Measurements from ENCODE around the gene UBE2R2. TPM values are rescaled to one million over a fixed set of nuclear protein-coding genes. Genes with fewer than 3 reads are reported as not detected.
"Not testable (repeated sequence)": the region's sequence is repeated elsewhere in the genome, so short reads cannot be mapped to it uniquely, and the experiment has no call there.

UBE2R2 gene
- 10 to 100 TPM; 24.6 to 33.6 (median 28.8) TPM for total RNA-seq

DNA sequence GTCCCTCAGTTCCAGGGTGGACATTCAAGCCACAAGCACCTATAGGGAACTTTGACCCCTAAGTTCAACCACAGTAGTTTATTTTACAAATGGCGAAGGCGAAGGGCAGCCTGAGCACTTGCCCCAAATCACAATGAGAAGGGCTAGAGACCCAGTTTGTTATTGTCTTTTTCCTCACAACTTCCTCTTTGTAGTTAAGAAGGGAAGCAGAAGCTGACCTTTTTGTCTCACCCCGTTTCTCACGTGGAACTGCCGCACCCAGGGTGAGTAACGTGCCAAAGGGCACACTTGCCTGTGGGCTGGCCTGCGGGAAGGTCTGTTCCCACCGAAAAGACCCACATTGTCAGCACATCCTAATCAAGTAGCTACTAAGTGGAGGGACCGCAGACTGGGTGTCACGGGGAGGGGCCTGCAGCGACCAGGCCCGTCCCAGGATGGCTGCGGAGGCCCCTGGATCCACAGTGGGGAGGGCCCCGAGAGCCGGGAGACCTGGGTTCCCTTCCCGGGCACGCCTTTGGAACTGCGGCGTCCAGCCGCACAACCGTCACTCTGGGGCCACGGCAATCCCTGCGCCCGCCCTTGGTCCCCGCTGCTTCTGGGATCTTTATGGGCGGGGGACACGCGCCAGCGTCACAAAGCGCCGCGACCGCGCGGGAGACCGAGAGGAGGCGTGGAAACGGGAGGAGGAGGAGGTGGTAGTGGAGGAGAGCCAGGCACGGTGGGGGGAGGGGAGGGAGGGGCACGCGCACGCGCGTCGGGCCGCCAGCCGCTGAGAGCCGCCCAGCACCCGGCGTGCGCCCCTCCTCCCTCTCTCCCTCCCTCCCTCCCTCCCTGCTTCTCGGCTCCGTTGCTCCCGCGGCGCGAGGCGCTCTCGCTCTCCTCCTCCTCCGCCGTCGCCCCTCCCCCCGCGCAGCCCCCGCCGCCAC is at the start of gene UBE2R2:
TSS of gene UBE2R2 (plus strand) at position 834 of the 926 bp plus-strand sequence. CDS start 598 bp downstream, outside the sequence.
- 7 to 21% methylated on average over 6 to 16 of the region's 66 CpGs for WGBS, 2 donors
- ATAC-seq (ENCODE audit: low FRiP score in 2 of 2) = peak; percentile 93 to 95
- peaks cover 42 to 58% (median 53%) of the 10 kb centered on the region in 4 donors for H3K4me1 ChIP-seq

GRCh38 chr9:33770156-33770880 is 46.6 kb upstream of the UBE2R2 start:
- not testable (repeated sequence) for H3K36me3 ChIP-seq, DNase-seq, H3K27ac ChIP-seq, H3K4me1 ChIP-seq, H3K9me3 ChIP-seq, H3K4me3 ChIP-seq, H3K27me3 ChIP-seq
- 91 to 93% methylated on average over 3 of the region's 3 CpGs for WGBS, 2 donors
- peak in 1 of 2 donors; percentile 32 for ATAC-seq (ENCODE audit: low FRiP score in 2 of 2)

More for the DNA sequence above, at the start of gene UBE2R2:
- peak within 1 kb of the TSS; percentile 72 to 96 (median 88) for H3K4me3 ChIP-seq
- H3K27ac ChIP-seq = peak within 1 kb of the TSS; percentile 99 to 100 (median 100)
- DNase-seq = peak; percentile 90 to 98
- no peaks in the 10 kb centered on the region for H3K27me3 ChIP-seq
- no peaks in the 10 kb centered on the region for H3K36me3 ChIP-seq
- TF ChIP-seq, protein P1, sequence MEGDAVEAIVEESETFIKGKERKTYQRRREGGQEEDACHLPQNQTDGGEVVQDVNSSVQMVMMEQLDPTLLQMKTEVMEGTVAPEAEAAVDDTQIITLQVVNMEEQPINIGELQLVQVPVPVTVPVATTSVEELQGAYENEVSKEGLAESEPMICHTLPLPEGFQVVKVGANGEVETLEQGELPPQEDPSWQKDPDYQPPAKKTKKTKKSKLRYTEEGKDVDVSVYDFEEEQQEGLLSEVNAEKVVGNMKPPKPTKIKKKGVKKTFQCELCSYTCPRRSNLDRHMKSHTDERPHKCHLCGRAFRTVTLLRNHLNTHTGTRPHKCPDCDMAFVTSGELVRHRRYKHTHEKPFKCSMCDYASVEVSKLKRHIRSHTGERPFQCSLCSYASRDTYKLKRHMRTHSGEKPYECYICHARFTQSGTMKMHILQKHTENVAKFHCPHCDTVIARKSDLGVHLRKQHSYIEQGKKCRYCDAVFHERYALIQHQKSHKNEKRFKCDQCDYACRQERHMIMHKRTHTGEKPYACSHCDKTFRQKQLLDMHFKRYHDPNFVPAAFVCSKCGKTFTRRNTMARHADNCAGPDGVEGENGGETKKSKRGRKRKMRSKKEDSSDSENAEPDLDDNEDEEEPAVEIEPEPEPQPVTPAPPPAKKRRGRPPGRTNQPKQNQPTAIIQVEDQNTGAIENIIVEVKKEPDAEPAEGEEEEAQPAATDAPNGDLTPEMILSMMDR (IDR thresholded peaks at IDR 0.05) = no peak
- TF ChIP-seq POLR2A (IDR thresholded peaks at IDR 0.05) (peak in 3 of 4 donors; percentile 49 to 83 (median 81)), EP300 (IDR thresholded peaks at IDR 0.05) (peak in 2 of 4 donors; percentile 28 to 76), POLR2AphosphoS5 (IDR thresholded peaks at IDR 0.05) (peak; percentile 81 to 86)
- no peaks in the 10 kb centered on the region for H3K9me3 ChIP-seq

DNA sequence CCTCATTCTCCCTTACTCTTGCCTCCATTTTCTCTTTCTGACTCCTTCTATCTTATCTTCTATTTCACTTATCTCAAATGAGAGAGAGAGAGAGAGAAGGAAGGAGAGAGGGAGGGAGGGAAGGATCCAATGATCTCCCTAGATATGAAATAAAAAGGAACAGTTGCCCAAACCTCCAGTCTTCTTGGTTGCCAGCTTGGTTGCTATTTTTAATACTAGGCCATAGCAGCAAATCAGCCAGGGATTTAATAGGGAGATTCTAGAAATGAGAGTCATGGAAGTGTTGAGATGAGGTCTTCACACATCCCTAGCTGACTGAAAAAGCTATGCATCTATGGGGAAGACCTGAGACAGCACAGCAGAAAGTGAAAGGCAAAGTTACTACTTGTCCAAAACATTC is 43.8 kb upstream of the UBE2R2 start:
- H3K4me3 ChIP-seq; H3K9me3 ChIP-seq; H3K27me3 ChIP-seq; H3K27ac ChIP-seq; DNase-seq; ATAC-seq (ENCODE audit: low FRiP score in 2 of 2); H3K4me1 ChIP-seq; H3K36me3 ChIP-seq: not testable (repeated sequence)

DNA sequence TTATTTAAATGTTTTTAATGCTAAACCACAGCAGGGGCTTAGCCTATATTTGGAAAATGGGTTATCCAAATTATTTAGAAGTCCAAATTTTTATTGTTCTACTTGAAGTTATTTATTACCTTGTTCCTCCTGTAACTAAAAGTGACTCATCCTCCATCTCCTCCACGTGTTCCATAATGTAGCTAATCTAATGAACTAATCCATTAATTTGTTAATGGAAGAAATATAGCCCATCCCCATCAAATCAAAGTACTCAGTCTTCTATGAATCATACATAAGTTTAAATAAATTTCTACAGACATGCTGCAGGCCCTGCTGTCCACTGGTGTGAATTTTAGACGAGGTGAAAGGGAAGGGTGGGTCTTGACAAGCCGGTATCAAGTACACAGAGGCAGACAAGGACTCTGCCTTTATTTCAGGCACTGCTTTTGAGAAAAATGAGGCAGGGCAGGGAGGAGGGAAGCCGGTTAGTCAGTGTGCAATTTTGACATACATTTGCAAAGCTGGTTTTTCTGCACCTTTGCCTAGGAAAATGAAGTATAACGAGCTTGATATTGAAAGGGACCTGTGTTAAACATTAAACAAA is 42.8 kb upstream of the UBE2R2 start:
- 40 to 66% methylated on average over 5 of the region's 5 CpGs for WGBS, 2 donors

GRCh38 chr9:33776578-33776977 is 40.4 kb upstream of the UBE2R2 start:
- no peak for ATAC-seq (ENCODE audit: low FRiP score in 2 of 2)
- H3K4me1 ChIP-seq = no peaks in the 10 kb centered on the region
- no peaks in the 10 kb centered on the region for H3K27me3 ChIP-seq
- TF ChIP-seq POLR2A (IDR thresholded peaks at IDR 0.05) (no peak), POLR2AphosphoS5 (IDR thresholded peaks at IDR 0.05) (no peak), EP300 (IDR thresholded peaks at IDR 0.05) (no peak)
- TF ChIP-seq, protein P1 (IDR thresholded peaks at IDR 0.05) = no peak
- no peak overlapping the region for H3K4me3 ChIP-seq
- H3K36me3 ChIP-seq = no peaks in the 10 kb centered on the region
- DNase-seq = no peak
- no peaks in the 10 kb centered on the region for H3K9me3 ChIP-seq
- no peak overlapping the region for H3K27ac ChIP-seq

More for the DNA sequence above, 42.8 kb upstream of the UBE2R2 start:
- not testable (repeated sequence) for H3K4me1 ChIP-seq; DNase-seq; H3K9me3 ChIP-seq; ATAC-seq (ENCODE audit: low FRiP score in 2 of 2); H3K27me3 ChIP-seq; H3K36me3 ChIP-seq; H3K4me3 ChIP-seq; H3K27ac ChIP-seq

DNA sequence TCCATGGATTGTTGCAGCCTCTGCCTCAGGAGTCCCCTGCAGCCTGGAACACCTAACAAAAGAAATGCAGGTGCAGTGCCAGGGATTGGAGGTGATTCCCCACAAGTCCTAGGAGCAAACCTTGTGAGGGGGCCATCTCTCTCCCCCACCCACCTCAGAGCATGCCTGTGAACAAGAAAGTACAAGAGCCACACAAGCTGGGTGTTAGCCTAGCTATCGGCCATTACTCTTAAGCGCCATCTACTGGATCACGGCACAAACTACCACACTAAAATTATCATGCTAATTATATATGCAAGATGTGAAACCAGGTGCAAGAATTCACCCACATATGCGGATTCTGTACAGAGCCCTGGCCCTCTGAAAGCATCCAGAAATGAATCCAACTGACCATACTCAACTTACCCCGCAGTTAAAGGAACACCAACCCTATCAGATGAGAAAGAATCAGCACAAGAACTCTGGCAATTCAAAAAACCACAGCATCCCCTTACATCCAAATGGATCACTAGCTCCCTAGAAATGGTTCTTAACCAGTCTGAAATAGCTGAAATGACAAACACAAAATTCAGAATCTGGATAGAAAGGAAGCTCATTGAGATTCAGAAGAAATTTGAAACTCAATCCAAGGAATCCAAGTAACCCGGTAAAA is 38.1 kb upstream of the UBE2R2 start:
- H3K36me3 ChIP-seq = no peaks in the 10 kb centered on the region
- H3K27me3 ChIP-seq = no peaks in the 10 kb centered on the region
- TF ChIP-seq EP300 (IDR thresholded peaks at IDR 0.05) = no peak
- TF ChIP-seq, protein P1 (IDR thresholded peaks at IDR 0.05) = peak; percentile 46 to 73 (median 58)
- H3K4me1 ChIP-seq = peaks cover 0 to 13% (median 2%) of the 10 kb centered on the region in 4 donors
- H3K27ac ChIP-seq = no peak overlapping the region
- 15 to 16% methylated on average over 6 of the region's 6 CpGs for WGBS, 2 donors
- DNase-seq (peak in 1 of 2 donors; percentile 31), ATAC-seq (ENCODE audit: low FRiP score in 2 of 2) (peak; percentile 71 to 78)
- H3K9me3 ChIP-seq = no peaks in the 10 kb centered on the region
- H3K4me3 ChIP-seq = no peak overlapping the region

Data from upper lobe of left lung (tissue), 6 donors.